Measurements from ENCODE around the gene WIPF2. TPM values are rescaled to one million over a fixed set of nuclear protein-coding genes. Genes with fewer than 3 reads are reported as not detected.

Gene WIPF2
- total RNA-seq, 2 experiments from 2014 or later: 17.3 to 21.3 TPM

- no peak overlapping the region for H3K4me3 Mint-ChIP-seq
- no peak overlapping the region for H3K27ac Mint-ChIP-seq
- ATAC-seq (ENCODE audit: poor library complexity): no peak
- Histone ChIP-seq H3K27ac (ENCODE audit: low read depth in 1 of 2, low read length in 2 of 2) (no peak overlapping the region), H3K9me3 (ENCODE audit: control insufficient read depth in 1 of 2, insufficient read depth in 1 of 2, low read length in 2 of 2) (no peaks in the 10 kb centered on the region), H3K27me3 (ENCODE audit: control insufficient read depth in 1 of 2, insufficient read depth in 2 of 2, low read length in 2 of 2) (no peaks in the 10 kb centered on the region), H3K4me3 (ENCODE audit: low read length) (no peak overlapping the region), H3K4me1 (ENCODE audit: insufficient read depth, low read length) (no peaks in the 10 kb centered on the region), H3K36me3 (ENCODE audit: insufficient read depth, low read length) (peaks cover 65% of the 10 kb centered on the region)
- H3K27me3 Mint-ChIP-seq: no peaks in the 10 kb centered on the region
- H3K9me3 Mint-ChIP-seq: no peaks in the 10 kb centered on the region
- H3K36me3 Mint-ChIP-seq (ENCODE audit: low read depth): peaks cover 38% of the 10 kb centered on the region
- ChIA-PET POLR2A (no interaction called here), CTCF (no interaction called here)
- no peak for DNase-seq
- intact Hi-C loops (cut with DNase I, micrococcal nuclease): no loop called here
- no peaks in the 10 kb centered on the region for H3K4me1 Mint-ChIP-seq (ENCODE audit: low read depth)
- TF ChIP-seq, protein P1, sequence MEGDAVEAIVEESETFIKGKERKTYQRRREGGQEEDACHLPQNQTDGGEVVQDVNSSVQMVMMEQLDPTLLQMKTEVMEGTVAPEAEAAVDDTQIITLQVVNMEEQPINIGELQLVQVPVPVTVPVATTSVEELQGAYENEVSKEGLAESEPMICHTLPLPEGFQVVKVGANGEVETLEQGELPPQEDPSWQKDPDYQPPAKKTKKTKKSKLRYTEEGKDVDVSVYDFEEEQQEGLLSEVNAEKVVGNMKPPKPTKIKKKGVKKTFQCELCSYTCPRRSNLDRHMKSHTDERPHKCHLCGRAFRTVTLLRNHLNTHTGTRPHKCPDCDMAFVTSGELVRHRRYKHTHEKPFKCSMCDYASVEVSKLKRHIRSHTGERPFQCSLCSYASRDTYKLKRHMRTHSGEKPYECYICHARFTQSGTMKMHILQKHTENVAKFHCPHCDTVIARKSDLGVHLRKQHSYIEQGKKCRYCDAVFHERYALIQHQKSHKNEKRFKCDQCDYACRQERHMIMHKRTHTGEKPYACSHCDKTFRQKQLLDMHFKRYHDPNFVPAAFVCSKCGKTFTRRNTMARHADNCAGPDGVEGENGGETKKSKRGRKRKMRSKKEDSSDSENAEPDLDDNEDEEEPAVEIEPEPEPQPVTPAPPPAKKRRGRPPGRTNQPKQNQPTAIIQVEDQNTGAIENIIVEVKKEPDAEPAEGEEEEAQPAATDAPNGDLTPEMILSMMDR (IDR thresholded peaks at IDR 0.05): no peak
These were observed 47.8 kb downstream of the WIPF2 start for GRCh38 chr17:40266882-40267281.

DNA sequence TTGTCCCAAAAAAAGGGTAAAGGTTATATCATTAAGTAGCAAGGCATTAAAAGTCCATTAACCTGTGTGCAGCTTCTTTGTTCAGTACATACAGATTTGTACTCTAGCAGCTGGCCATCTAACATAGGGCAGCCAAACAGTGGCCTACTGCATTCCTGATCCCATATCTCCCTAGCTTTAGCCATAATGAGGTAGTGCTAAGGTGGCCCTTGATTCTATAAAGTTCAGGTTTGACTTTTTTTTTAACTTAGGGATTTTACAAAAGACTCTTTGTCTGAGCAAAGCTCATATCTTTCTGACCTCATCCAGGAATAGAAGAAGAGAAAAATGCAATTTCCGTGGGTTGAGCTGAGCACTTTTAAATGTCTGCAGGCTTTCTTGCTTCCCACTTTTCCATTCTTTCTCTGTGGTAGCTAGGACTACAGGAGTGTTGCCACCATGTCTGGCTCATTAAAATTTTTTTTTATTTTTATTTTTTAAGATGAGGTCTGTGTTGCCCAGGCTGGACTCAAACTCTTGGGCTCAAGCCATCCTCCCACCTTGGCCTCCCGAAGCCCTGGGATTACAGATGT, 49.1 kb downstream of the WIPF2 start:
- Mint-ChIP-seq H3K27ac (no peak overlapping the region), H3K27me3 (no peaks in the 10 kb centered on the region), H3K4me3 (no peak overlapping the region), H3K9me3 (no peaks in the 10 kb centered on the region), H3K4me1 (ENCODE audit: low read depth) (no peaks in the 10 kb centered on the region), H3K36me3 (ENCODE audit: low read depth) (peaks cover 38% of the 10 kb centered on the region)
- intact Hi-C loops (cut with DNase I, micrococcal nuclease): no loop called here
- H3K36me3 ChIP-seq (ENCODE audit: insufficient read depth, low read length): peaks cover 63% of the 10 kb centered on the region
- no peaks in the 10 kb centered on the region for H3K9me3 ChIP-seq (ENCODE audit: control insufficient read depth in 1 of 2, insufficient read depth in 1 of 2, low read length in 2 of 2)
- H3K27ac ChIP-seq (ENCODE audit: low read depth in 1 of 2, low read length in 2 of 2): no peak overlapping the region
- H3K27me3 ChIP-seq (ENCODE audit: control insufficient read depth in 1 of 2, insufficient read depth in 2 of 2, low read length in 2 of 2): no peaks in the 10 kb centered on the region
- DNase-seq: no peak
- POLR2A ChIA-PET: no interaction called here
- no peaks in the 10 kb centered on the region for H3K4me1 ChIP-seq (ENCODE audit: insufficient read depth, low read length)
- no peak for ATAC-seq (ENCODE audit: poor library complexity)
- CTCF ChIA-PET: interaction anchor here (1.2 kb wide), 1 partner anchor 77 kb away, joined by 4 read pairs; no protein-coding TSS in a partner anchor
- TF ChIP-seq, protein P1 (IDR thresholded peaks at IDR 0.05): no peak
- no peak overlapping the region for H3K4me3 ChIP-seq (ENCODE audit: low read length)

GRCh38 chr17:40278414-40278813, 59.3 kb downstream of the WIPF2 start:
- no peaks in the 10 kb centered on the region for H3K27me3 Mint-ChIP-seq
- peaks cover 82% of the 10 kb centered on the region for H3K36me3 Mint-ChIP-seq (ENCODE audit: low read depth)
- H3K27ac Mint-ChIP-seq: no peak overlapping the region
- Histone ChIP-seq H3K4me3 (ENCODE audit: low read length) (no peak overlapping the region), H3K27ac (ENCODE audit: low read depth in 1 of 2, low read length in 2 of 2) (no peak overlapping the region), H3K36me3 (ENCODE audit: insufficient read depth, low read length) (peaks cover 78% of the 10 kb centered on the region), H3K9me3 (ENCODE audit: control insufficient read depth in 1 of 2, insufficient read depth in 1 of 2, low read length in 2 of 2) (no peaks in the 10 kb centered on the region), H3K4me1 (ENCODE audit: insufficient read depth, low read length) (peaks cover 10% of the 10 kb centered on the region), H3K27me3 (ENCODE audit: control insufficient read depth in 1 of 2, insufficient read depth in 2 of 2, low read length in 2 of 2) (no peaks in the 10 kb centered on the region)
- peaks cover under 1% of the 10 kb centered on the region for H3K4me1 Mint-ChIP-seq (ENCODE audit: low read depth)
- DNase-seq (no peak), ATAC-seq (ENCODE audit: poor library complexity) (no peak)
- TF ChIP-seq, protein P1 (IDR thresholded peaks at IDR 0.05): no peak
- ChIA-PET POLR2A (no interaction called here), CTCF (no interaction called here)
- intact Hi-C loops (cut with DNase I, micrococcal nuclease): no loop called here
- H3K9me3 Mint-ChIP-seq: no peaks in the 10 kb centered on the region
- H3K4me3 Mint-ChIP-seq: no peak overlapping the region
